Glomerular visceral epithelial cell (primary cell): ENCODE measurements around the gene CTCF.

Experiments used
- DNase-seq: peaks from one replicate; pipeline ENCODE4 v3.0.0-alpha.2; 2016; ENCODE audit errors: extremely low spot score

The CTCF gene

DNA sequence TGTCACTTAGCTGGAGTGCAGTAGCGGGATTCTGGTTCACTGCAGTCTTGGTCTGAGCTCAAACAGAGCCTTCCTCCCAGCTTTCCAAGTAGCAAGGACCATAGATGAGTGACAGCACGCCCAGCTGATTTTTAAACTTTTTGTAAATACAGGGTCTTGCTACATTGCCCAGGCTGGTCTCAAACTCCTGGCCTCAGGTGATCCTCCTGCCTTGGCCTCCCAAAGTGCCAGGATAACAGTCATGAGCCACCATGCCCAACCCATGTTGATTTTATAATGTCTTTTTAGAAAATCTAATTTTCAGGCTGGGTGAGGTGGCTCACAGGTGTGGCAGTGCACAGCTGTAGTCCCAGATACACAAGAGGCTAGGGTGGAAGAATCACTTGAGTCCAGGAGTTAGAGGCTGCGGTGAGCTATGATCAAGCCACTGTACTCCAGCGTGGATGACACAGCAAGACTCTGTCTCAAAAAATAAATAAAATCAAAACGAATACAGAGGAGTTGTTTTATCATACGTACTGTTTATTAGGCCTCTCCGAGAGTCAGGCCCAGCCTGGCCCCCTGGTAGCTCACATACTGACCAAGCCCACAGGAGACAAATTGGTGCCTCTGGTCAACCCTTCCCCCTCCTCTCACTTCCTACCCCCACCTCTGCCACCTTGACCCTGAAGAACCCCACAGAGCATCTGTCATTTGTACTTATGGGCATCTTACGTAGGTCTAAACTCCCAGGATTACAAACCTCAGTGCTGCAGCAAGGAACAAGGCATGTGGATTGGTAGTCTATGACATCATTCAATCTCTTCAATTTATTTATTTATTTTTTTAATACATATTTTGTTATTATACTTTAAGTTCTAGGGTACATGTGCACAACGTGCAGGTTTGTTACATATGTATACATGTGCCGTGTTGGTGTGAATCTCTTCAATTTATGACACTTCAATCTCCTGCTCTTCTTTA is 117.9 kb downstream of the CTCF start:
- no peak for DNase-seq

GRCh38 chr16:67683767-67684166 is 121.4 kb downstream of the CTCF start:
- no peak for DNase-seq

- DNase-seq, result no peak
These were observed 123.2 kb downstream of the CTCF start for GRCh38 chr16:67685388-67686112.
